ENCODE results near the gene ALOXE3. TPM values are rescaled to one million over a fixed set of nuclear protein-coding genes. Genes with fewer than 3 reads are reported as not detected.

Gene ALOXE3
- polyA plus RNA-seq, 2 of the 4 experiments (the other 2 are of a cell fraction): 0.35 to 0.40 TPM

DNA sequence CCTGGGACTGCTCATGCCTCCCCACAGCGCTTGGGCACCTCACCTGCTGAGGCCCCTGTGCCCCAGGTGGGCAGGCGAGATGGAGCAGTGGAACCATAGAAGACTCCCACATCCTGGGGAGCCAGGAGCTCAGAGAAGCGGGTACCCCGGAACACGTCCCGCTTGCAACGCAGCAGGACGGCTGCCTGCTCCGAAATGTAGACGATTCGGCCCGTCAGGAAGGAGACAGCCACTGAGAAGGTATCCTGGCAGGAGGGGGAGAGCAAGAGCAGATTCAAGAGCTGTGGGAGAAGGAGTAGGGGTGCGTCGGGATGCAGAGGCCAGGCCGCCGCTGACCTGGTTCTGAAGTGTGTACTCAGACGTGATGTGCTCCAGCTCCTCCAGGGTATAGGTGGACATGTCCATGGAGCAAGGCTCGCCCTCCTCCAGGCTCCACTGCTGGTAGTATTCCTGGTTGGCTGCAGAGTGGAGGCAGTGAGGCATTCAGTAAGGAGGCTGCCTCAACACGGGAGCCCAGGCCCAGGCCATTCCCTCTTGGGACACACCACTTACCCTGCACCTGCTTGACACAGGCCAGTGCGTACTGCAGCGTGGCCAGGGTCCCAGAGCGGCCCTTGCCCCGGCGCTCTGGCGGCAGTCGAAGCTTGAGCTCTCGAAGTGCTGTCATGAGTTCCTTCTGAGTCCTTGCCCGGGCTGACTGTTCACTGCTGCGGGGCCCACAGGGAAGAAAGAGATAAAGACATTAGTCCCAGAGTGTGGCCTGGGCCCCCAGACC, 31.3 kb upstream of the ALOXE3 start:
- no peak for FAIRE-seq

DNA sequence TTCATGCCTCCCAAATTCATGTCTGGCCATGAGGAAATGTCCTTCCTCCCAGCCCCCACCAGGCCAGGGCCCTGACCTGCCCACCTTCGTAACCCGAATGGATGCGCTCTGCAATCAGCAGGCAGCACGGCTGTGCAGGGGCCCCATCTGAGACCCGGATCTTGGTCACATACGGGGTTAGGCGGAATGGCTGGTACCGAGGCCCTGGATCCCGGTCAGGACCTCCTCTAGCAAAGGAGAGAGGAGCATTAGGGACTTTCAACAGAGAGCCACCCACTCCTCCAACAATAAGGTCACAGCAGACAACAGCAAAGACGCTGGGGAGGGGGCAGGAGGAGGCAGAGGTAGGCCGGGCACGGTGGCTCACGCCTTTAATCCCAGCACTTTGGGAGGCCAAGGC, 30.2 kb upstream of the ALOXE3 start:
- H3K4me3 ChIP-seq: no peak overlapping the region
- no peak overlapping the region for H3K27ac ChIP-seq
- H3K9me3 ChIP-seq: no peaks in the 10 kb centered on the region
- ChIA-PET POLR2A (no interaction called here), CTCF (interaction anchor here (0.7 to 26.5 kb wide), 6 partner anchors 5 to 33 kb away, joined by 3 to 601 read pairs (median 6); partner anchors contain the start of genes HES7, PER1 and VAMP2)
- DNase-seq (ENCODE audit: low read depth in 1 of 2, low spot score in 1 of 2): no peak
- H3K4me1 ChIP-seq: peaks cover 21% of the 10 kb centered on the region
- 90% methylated on average over 12 of the region's 13 CpGs for WGBS (ENCODE audit: missing lambda C conversion rate)
- no peak for ATAC-seq
- FAIRE-seq: no peak
- TF ChIP-seq KDM1A (IDR thresholded peaks at IDR 0.05; ENCODE audit: low read depth) (no peak), ZFP36 (IDR thresholded peaks at IDR 0.05; ENCODE audit: borderline replicate concordance, partially characterized antibody) (no peak), KDM5A (IDR thresholded peaks at IDR 0.05) (no peak), CBX2 (IDR thresholded peaks at IDR 0.05; ENCODE audit: borderline replicate concordance, low read depth) (no peak), SREBF2 (IDR thresholded peaks at IDR 0.05) (no peak), RAD21 (conservative IDR thresholded peaks at IDR 0.05 in 1 of 2, IDR thresholded peaks at IDR 0.05 in 1 of 2) (no peak), HDAC2 (IDR thresholded peaks at IDR 0.05) (no peak), FOSB (CRISPR knock-in tag; IDR thresholded peaks at IDR 0.05) (no peak), SMC3 (IDR thresholded peaks at IDR 0.05) (no peak), ZC3H11A (IDR thresholded peaks at IDR 0.05) (no peak), CEBPB (IDR thresholded peaks at IDR 0.05) (no peak), NPAS2 (CRISPR knock-in tag; IDR thresholded peaks at IDR 0.05; ENCODE audit: borderline replicate concordance) (no peak), RFX5 (IDR thresholded peaks at IDR 0.05) (no peak)
- TF ChIP-seq, protein P1, sequence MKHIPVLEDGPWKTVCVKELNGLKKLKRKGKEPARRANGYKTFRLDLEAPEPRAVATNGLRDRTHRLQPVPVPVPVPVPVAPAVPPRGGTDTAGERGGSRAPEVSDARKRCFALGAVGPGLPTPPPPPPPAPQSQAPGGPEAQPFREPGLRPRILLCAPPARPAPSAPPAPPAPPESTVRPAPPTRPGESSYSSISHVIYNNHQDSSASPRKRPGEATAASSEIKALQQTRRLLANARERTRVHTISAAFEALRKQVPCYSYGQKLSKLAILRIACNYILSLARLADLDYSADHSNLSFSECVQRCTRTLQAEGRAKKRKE (CRISPR knock-in tag; IDR thresholded peaks at IDR 0.05; ENCODE audit: low read depth): no peak
- TF ChIP-seq, protein P2, sequence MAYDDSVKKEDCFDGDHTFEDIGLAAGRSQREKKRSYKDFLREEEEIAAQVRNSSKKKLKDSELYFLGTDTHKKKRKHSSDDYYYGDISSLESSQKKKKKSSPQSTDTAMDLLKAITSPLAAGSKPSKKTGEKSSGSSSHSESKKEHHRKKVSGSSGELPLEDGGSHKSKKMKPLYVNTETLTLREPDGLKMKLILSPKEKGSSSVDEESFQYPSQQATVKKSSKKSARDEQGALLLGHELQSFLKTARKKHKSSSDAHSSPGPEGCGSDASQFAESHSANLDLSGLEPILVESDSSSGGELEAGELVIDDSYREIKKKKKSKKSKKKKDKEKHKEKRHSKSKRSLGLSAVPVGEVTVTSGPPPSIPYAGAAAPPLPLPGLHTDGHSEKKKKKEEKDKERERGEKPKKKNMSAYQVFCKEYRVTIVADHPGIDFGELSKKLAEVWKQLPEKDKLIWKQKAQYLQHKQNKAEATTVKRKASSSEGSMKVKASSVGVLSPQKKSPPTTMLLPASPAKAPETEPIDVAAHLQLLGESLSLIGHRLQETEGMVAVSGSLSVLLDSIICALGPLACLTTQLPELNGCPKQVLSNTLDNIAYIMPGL (CRISPR knock-in tag; IDR thresholded peaks at IDR 0.05; ENCODE audit: borderline replicate concordance): no peak
- TF ChIP-seq, protein P3, sequence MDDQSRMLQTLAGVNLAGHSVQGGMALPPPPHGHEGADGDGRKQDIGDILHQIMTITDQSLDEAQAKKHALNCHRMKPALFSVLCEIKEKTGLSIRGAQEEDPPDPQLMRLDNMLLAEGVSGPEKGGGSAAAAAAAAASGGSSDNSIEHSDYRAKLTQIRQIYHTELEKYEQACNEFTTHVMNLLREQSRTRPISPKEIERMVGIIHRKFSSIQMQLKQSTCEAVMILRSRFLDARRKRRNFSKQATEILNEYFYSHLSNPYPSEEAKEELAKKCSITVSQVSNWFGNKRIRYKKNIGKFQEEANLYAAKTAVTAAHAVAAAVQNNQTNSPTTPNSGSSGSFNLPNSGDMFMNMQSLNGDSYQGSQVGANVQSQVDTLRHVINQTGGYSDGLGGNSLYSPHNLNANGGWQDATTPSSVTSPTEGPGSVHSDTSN (IDR thresholded peaks at IDR 0.05): no peak
- TF ChIP-seq, protein P4, sequence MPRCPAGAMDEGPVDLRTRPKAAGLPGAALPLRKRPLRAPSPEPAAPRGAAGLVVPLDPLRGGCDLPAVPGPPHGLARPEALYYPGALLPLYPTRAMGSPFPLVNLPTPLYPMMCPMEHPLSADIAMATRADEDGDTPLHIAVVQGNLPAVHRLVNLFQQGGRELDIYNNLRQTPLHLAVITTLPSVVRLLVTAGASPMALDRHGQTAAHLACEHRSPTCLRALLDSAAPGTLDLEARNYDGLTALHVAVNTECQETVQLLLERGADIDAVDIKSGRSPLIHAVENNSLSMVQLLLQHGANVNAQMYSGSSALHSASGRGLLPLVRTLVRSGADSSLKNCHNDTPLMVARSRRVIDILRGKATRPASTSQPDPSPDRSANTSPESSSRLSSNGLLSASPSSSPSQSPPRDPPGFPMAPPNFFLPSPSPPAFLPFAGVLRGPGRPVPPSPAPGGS (IDR thresholded peaks at IDR 0.05): no peak
- H3K4me2 ChIP-seq: no peak overlapping the region

More for the DNA sequence above, 31.3 kb upstream of the ALOXE3 start:
- WGBS (ENCODE audit: missing lambda C conversion rate): 93% methylated on average over 29 of the region's 29 CpGs
- peaks cover 29% of the 10 kb centered on the region for H3K4me1 ChIP-seq
- ATAC-seq (no peak), DNase-seq (ENCODE audit: low read depth in 1 of 2, low spot score in 1 of 2) (no peak)
- ChIA-PET CTCF (interaction anchor here (1.2 to 26.5 kb wide), 5 partner anchors 3 to 70 kb away, joined by 4 to 601 read pairs (median 8); partner anchors contain the start of genes HES7, PER1 and VAMP2), POLR2A (interaction anchor here (0.6 kb wide), 1 partner anchor 12 kb away, joined by 3 read pairs; no protein-coding TSS in a partner anchor)
- no peak overlapping the region for H3K4me3 ChIP-seq
- H3K9me3 ChIP-seq: no peaks in the 10 kb centered on the region
- TF ChIP-seq, protein P5, sequence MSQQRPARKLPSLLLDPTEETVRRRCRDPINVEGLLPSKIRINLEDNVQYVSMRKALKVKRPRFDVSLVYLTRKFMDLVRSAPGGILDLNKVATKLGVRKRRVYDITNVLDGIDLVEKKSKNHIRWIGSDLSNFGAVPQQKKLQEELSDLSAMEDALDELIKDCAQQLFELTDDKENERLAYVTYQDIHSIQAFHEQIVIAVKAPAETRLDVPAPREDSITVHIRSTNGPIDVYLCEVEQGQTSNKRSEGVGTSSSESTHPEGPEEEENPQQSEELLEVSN (IDR thresholded peaks at IDR 0.05; ENCODE audit: borderline replicate concordance, low read depth): no peak
- TF ChIP-seq, protein P3 (IDR thresholded peaks at IDR 0.05): no peak
- TF ChIP-seq EP300 (IDR thresholded peaks at IDR 0.05) (no peak), JUN (IDR thresholded peaks at IDR 0.05) (no peak), CEBPB (IDR thresholded peaks at IDR 0.05) (no peak), HOXA7 (CRISPR knock-in tag; IDR thresholded peaks at IDR 0.05) (no peak), BHLHE40 (IDR thresholded peaks at IDR 0.05; ENCODE audit: low read depth, low read length) (no peak)
- TF ChIP-seq, protein P6, sequence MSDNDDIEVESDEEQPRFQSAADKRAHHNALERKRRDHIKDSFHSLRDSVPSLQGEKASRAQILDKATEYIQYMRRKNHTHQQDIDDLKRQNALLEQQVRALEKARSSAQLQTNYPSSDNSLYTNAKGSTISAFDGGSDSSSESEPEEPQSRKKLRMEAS (IDR thresholded peaks at IDR 0.05): no peak
- TF ChIP-seq, protein P4 (IDR thresholded peaks at IDR 0.05): no peak
- no peak overlapping the region for H3K4me2 ChIP-seq
- no peak overlapping the region for H3K27ac ChIP-seq

All from A549 (cell line).